ENCODE data around the gene FAM24B. TPM values are rescaled to one million over a fixed set of nuclear protein-coding genes. Genes with fewer than 3 reads are reported as not detected.

FAM24B gene
- total and polyA plus RNA-seq, 8 donors: 3.5 to 7.1 (median 4.9) TPM

DNA sequence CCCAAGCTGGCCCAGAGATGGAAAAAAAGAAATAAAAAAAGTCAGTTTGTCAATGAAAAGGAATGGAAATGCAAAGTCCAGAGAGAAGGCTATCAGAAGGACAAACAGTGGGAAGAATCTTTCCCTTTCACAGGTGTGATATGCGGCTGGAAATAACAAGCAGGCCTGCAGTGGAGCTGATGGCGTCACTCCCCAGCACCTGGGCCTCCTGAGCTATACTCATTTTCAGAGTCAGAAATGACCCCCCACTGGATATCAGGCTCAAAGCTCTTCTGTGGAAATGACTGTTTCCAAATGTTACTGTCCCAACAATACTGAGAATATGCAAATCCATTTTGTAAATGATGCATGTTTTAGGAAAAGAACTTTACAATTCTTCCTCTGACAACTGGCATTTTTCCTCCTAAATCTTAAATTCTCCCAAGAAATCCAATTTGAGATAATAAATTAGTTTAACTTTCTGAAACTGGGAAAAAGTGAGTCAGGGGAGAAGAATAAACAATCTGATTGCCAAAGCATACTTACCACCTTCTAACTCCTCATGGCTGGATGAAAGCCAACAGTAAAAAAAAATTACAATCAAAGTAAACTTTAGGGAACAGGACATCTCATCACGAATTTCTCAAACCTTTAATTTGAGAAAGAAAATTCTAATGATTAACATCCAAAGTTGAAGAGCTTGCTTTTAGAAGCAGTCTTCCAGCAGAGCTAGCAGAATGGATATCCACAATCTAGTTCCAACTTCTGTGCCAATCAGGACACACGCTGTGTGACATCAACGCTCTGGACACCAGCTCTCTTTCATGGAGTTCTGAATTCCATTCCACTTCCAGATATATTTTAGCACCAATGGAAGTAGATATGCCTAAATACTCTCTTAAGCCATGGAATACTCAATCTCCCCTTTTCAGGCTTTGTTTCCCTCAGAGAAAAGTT lies 28.4 kb downstream of the FAM24B start:
- intact Hi-C loops (cut with DNase I): no loop called here
- peak; percentile 61 to 74 (median 62) for ATAC-seq
- H3K36me3 ChIP-seq: no peaks in the 10 kb centered on the region
- no peak for FAIRE-seq
- TF ChIP-seq, protein P1, sequence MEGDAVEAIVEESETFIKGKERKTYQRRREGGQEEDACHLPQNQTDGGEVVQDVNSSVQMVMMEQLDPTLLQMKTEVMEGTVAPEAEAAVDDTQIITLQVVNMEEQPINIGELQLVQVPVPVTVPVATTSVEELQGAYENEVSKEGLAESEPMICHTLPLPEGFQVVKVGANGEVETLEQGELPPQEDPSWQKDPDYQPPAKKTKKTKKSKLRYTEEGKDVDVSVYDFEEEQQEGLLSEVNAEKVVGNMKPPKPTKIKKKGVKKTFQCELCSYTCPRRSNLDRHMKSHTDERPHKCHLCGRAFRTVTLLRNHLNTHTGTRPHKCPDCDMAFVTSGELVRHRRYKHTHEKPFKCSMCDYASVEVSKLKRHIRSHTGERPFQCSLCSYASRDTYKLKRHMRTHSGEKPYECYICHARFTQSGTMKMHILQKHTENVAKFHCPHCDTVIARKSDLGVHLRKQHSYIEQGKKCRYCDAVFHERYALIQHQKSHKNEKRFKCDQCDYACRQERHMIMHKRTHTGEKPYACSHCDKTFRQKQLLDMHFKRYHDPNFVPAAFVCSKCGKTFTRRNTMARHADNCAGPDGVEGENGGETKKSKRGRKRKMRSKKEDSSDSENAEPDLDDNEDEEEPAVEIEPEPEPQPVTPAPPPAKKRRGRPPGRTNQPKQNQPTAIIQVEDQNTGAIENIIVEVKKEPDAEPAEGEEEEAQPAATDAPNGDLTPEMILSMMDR (IDR thresholded peaks at IDR 0.05): no peak
- H3K4me1 ChIP-seq: peaks cover 18 to 56% (median 38%) of the 10 kb centered on the region in 3 donors
- H3K27ac ChIP-seq: peak overlapping the region; percentile 62 to 86 (median 79)
- peak in 4 of 6 donors; percentile 71 to 82 (median 78) for DNase-seq
- peak overlapping the region in 1 of 4 donors; percentile 10 for H3K4me3 ChIP-seq
- no peaks in the 10 kb centered on the region for H3K9me3 ChIP-seq
- H3K27me3 ChIP-seq: no peaks in the 10 kb centered on the region
- 26 to 29% methylated on average over 5 of the region's 5 CpGs for WGBS, 2 donors

DNA sequence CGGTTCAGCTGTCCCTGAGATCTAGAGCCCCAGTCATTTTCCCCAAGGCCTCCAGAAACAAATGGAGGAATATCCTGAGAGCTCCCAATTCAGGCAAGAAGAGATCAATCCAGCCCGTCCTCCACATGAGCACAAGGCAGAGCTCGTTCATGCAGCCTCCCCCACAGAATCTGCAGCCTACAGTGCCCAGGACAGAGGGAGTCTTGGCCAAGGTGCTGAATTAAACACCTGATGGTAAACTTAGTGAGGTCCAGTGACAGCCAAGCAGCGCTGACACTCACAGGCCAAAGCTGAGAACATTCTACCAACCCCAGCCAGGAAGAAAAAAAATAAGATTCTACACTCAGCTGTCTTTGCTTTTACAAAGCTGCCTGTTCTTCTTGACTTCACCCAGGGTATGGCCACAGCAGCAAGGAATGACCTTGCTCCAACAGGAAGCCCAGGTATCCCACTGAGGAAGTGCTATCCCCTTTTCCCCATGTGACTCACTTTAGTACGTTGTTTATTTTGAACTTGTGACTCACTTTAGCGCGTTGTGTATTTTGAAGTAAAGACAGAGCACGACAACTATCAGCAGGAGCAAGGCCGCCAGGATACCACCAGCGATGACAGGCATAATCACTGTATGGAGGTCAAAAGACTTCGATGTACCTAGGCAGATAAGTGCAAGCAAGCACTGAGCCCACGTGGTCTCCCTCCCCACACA lies 29.3 kb downstream of the FAM24B start:
- FAIRE-seq (no peak), DNase-seq (peak in 2 of 6 donors; percentile 49 to 63), ATAC-seq (peak; percentile 23 to 41 (median 30))
- peak overlapping the region in 1 of 4 donors; percentile 10 for H3K4me3 ChIP-seq
- peak overlapping the region; percentile 62 to 86 (median 79) for H3K27ac ChIP-seq
- no peaks in the 10 kb centered on the region for H3K36me3 ChIP-seq
- H3K9me3 ChIP-seq: no peaks in the 10 kb centered on the region
- WGBS, 2 donors: 34 to 36% methylated on average over 12 of the region's 12 CpGs
- H3K27me3 ChIP-seq: no peaks in the 10 kb centered on the region
- intact Hi-C loops (cut with DNase I): no loop called here
- TF ChIP-seq, protein P1 (IDR thresholded peaks at IDR 0.05): no peak
- H3K4me1 ChIP-seq: peaks cover 18 to 56% (median 38%) of the 10 kb centered on the region in 3 donors

DNA sequence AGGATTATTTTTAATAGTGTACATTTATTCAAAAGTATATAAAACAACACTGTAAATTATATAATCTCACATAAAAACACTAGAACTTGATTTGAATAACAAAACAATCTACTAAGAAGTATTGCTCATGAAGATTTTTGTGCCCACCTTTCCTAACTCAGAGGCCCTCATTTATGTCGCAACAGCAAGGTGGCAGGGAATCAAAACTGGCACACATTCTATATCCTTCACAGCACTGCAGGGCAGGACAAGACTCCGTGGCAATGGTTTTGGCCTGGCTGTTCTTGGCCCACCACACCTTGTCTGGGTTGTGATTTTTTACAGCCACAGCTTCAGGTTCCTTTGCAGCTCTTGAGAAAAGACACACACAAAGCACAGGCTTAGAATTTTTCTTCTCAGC lies 30.3 kb downstream of the FAM24B start:
- intact Hi-C loops (cut with DNase I): no loop called here
- peak overlapping the region; percentile 1 to 86 (median 79) for H3K27ac ChIP-seq

DNA sequence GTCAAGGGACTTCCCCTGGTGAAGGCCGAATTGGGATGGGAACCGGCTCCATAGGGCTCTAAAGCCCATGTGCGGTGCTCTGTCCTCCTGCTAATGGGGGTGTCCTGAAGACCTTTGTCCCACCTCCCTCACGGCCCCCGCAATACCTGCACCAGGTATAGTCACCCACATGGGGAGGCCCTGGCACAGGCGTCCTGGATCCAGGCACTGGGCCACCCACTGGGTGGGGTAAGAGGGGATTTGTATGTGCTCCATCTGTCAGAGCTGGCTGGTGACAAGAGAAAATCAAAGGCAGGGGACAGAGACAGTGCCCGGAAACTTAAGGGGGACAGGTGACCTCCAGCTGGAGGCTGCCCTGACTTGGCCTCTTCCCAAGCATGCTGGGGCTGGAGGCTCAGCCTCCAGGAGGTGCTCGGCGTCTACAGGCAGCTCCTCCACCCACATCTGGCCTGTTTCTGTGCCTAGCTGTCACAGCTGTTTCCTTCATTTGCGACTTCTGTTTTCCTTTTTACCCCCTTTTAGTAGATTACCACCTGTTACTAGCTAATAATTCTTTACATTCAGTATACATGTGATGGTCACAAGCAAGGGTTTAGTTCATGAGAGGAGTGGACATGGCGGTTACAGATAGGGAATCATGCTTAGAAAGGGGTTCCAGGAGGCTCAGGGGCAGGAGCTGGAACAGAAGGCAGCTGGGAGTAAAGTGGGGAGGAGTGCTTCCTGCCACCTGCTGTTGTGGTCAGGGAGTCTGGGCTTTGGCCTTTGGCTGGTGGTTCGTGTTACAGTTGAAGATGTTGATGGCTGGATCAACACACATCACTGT lies 31.4 kb downstream of the FAM24B start:
- FAIRE-seq (no peak), ATAC-seq (peak in 1 of 4 donors; percentile 5), DNase-seq (peak in 3 of 6 donors; percentile 51 to 57 (median 56))
- H3K4me1 ChIP-seq: peaks cover 18 to 56% (median 38%) of the 10 kb centered on the region in 3 donors
- H3K27ac ChIP-seq: peak overlapping the region; percentile 39 to 86 (median 62)
- intact Hi-C loops (cut with DNase I): no loop called here
- TF ChIP-seq, protein P1 (IDR thresholded peaks at IDR 0.05): no peak
- no peaks in the 10 kb centered on the region for H3K9me3 ChIP-seq
- H3K36me3 ChIP-seq: peaks cover 0 to 6% (median 0%) of the 10 kb centered on the region in 3 donors
- 70 to 84% methylated on average over 12 of the region's 12 CpGs for WGBS, 2 donors
- no peaks in the 10 kb centered on the region for H3K27me3 ChIP-seq
- peak overlapping the region in 1 of 4 donors; percentile 21 for H3K4me3 ChIP-seq

More for the DNA sequence above, 30.3 kb downstream of the FAM24B start:
- 44 to 48% methylated on average over 2 of the region's 2 CpGs for WGBS, 2 donors
- FAIRE-seq: no peak
- Histone ChIP-seq H3K27me3 (no peaks in the 10 kb centered on the region), H3K4me1 (peaks cover 18 to 56% (median 38%) of the 10 kb centered on the region in 3 donors), H3K9me3 (no peaks in the 10 kb centered on the region), H3K36me3 (no peaks in the 10 kb centered on the region), H3K4me3 (peak overlapping the region in 1 of 4 donors; percentile 10)
- ATAC-seq: no peak
- DNase-seq: no peak
- TF ChIP-seq, protein P1 (IDR thresholded peaks at IDR 0.05): no peak
